Stimulated activated naive CD4-positive, alpha-beta T cell (primary cell): ENCODE measurements around the gene OR52E6.

Experiments used
- DNase-seq, 6 experiments: peaks; one replicate each; lab custom pipeline; 2025; lab: John Stamatoyannopoulos, UW

The OR52E6 gene

GRCh38 chr11:5796541-5796940 lies 45.2 kb downstream of the OR52E6 start:
- DNase-seq = no peak

GRCh38 chr11:5791165-5791564 lies 50.5 kb downstream of the OR52E6 start, which contains the start of gene OR52N1:
Gene OR52N1 (minus strand): TSS chr11:5791265. CDS start chr11:5788816, 2,449 bp downstream.
- DNase-seq = no peak
